Stomach smooth muscle (tissue), 2 donors: ENCODE data around the gene DYNC1LI2.
"Not testable (repeated sequence)": the region's sequence is repeated elsewhere in the genome, so short reads cannot be mapped to it uniquely, and the experiment has no call there.

ENCODE experiments used
- H3K27ac ChIP-seq: one replicate; pipeline ENCODE4 v1.7.0; 2013; ENCODE audit warnings: mild to moderate bottlenecking, low read length, inconsistent platforms
- H3K27me3 ChIP-seq, 2 donors: one replicate each; pipeline ENCODE4 v1.7.0; 2013; ENCODE audit warnings: low read length in 2 of 2; ENCODE audit not compliant: insufficient read depth in 2 of 2, control insufficient read depth in 1 of 2
- H3K36me3 ChIP-seq, 2 donors: one replicate each; pipeline ENCODE4 v1.7.0; 2013; ENCODE audit warnings: low read length in 2 of 2; ENCODE audit not compliant: control insufficient read depth in 2 of 2, insufficient read depth in 2 of 2
- H3K4me1 ChIP-seq: one replicate; pipeline ENCODE4 v1.7.0; 2013; ENCODE audit warnings: low read length; ENCODE audit not compliant: control insufficient read depth, insufficient read depth
- H3K4me3 ChIP-seq, 2 donors: one replicate each; pipeline ENCODE4 v1.7.0; 2013; ENCODE audit warnings: low read length in 2 of 2
- H3K9ac ChIP-seq, 2 donors: one replicate each; pipeline ENCODE4 v1.7.0; 2013; ENCODE audit warnings: low read length in 2 of 2, mild to moderate bottlenecking in 1 of 2
- H3K9me3 ChIP-seq, 2 donors: one replicate each; pipeline ENCODE4 v1.7.0; 2013; ENCODE audit warnings: low read length in 2 of 2; ENCODE audit not compliant: control insufficient read depth in 2 of 2
- donor health status: healthy.
- donor health status: Pancreatic carcinoma.

Gene DYNC1LI2

GRCh38 chr16:66685501-66686115 lies 65.8 kb downstream of the DYNC1LI2 start:
- not testable (repeated sequence) for H3K36me3 ChIP-seq, H3K27ac ChIP-seq, H3K27me3 ChIP-seq, H3K9ac ChIP-seq, H3K4me3 ChIP-seq, H3K4me1 ChIP-seq, H3K9me3 ChIP-seq

DNA sequence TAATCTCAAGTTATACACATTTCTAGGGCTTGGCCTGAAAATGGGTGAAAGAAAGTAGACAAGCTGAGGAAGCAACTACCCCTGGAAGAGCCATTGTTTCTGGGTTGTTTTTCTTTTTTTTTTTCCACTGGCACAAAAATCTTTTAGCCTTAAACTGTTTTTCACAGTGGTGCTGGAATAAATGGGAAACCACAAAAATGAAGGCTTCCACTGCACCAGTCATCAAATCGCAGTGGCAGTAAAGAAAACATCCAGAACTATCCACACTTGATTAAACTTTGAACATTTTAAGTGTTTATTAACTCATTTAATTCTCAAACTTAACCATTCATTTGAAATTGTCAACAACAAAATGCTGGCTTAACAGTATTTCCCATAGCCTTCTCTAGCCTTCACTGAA lies 69.1 kb downstream of the DYNC1LI2 start:
- H3K9ac ChIP-seq: no peak overlapping the region
- H3K36me3 ChIP-seq: no peaks in the 10 kb centered on the region
- H3K27ac ChIP-seq: no peak overlapping the region
- no peak overlapping the region for H3K4me3 ChIP-seq
- no peaks in the 10 kb centered on the region for H3K27me3 ChIP-seq
- no peaks in the 10 kb centered on the region for H3K9me3 ChIP-seq
- H3K4me1 ChIP-seq: no peaks in the 10 kb centered on the region

DNA sequence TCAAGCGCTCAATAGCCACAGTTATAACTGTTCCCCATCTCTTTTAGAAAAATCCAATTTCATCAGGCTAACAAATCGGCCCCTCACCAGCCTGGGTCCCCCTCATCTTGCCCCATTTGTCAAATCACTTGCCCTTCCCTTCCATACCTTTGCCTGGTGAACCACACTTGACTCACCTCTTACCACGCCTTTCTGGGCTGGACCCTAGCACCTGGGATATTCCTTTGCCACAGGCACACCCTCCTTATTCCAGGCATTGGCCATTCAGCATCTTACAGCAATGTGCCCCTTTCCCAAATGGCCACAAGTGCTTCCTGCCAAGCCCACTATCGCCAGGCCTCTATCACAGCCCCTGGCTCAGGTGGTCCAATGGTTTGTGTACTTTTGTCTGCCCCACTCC lies 69.7 kb downstream of the DYNC1LI2 start:
- H3K4me1 ChIP-seq: peaks cover 1% of the 10 kb centered on the region
- no peak overlapping the region for H3K9ac ChIP-seq
- no peaks in the 10 kb centered on the region for H3K36me3 ChIP-seq
- no peak overlapping the region for H3K27ac ChIP-seq
- H3K27me3 ChIP-seq: no peaks in the 10 kb centered on the region
- no peaks in the 10 kb centered on the region for H3K9me3 ChIP-seq
- no peak overlapping the region for H3K4me3 ChIP-seq

- H3K9ac ChIP-seq: no peak overlapping the region
- H3K27me3 ChIP-seq: no peaks in the 10 kb centered on the region
- H3K36me3 ChIP-seq: no peaks in the 10 kb centered on the region
- H3K4me1 ChIP-seq: peaks cover 5% of the 10 kb centered on the region
- no peak overlapping the region for H3K4me3 ChIP-seq
- H3K9me3 ChIP-seq: no peaks in the 10 kb centered on the region
- no peak overlapping the region for H3K27ac ChIP-seq
These were observed 73.1 kb downstream of the DYNC1LI2 start for GRCh38 chr16:66678337-66678736.

DNA sequence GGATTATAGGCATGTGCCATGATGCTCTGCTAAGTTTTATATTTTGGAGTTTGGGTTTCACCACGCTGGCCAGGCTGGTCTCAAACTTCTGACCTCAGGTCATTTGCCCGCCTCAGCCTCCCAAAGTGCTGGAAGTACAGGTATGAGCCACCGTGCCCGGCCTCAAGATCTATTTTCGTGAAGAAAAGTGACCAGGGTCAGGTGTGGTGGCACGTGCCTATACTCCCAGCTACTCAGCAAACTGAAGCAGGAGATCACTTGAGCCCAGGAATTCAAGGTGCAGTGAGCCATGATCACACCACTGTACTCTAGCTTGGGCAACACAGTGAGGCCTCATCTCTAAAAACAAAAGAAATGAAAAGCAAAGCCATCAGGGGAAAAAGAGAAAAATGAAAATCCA lies 73.6 kb downstream of the DYNC1LI2 start:
- Histone ChIP-seq H3K36me3 (no peaks in the 10 kb centered on the region), H3K27ac (no peak overlapping the region), H3K4me3 (no peak overlapping the region), H3K4me1 (peaks cover 5% of the 10 kb centered on the region), H3K9ac (no peak overlapping the region), H3K27me3 (no peaks in the 10 kb centered on the region), H3K9me3 (no peaks in the 10 kb centered on the region)

DNA sequence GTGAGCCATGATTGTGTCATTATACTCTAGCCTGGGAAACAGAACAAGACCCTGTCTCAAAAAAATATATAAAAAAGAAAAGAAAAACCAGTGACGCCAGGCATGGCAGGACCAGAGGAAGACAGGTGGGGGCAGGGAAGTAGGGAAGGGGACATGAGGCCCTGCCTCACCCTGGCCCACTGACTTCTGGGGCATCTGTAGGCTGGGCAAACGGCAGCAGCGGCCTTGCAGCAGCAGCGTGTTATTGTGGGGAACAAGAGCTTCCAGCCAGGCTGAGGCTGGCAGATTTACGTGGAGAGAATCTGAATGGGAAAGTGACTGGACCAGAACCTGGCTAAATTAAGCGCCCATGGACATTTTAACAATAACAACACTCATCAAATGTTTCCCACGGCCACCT lies 74.2 kb downstream of the DYNC1LI2 start:
- Histone ChIP-seq H3K27ac (no peak overlapping the region), H3K27me3 (no peaks in the 10 kb centered on the region), H3K4me1 (peaks cover 5% of the 10 kb centered on the region), H3K9ac (no peak overlapping the region), H3K36me3 (no peaks in the 10 kb centered on the region), H3K4me3 (no peak overlapping the region), H3K9me3 (no peaks in the 10 kb centered on the region)

DNA sequence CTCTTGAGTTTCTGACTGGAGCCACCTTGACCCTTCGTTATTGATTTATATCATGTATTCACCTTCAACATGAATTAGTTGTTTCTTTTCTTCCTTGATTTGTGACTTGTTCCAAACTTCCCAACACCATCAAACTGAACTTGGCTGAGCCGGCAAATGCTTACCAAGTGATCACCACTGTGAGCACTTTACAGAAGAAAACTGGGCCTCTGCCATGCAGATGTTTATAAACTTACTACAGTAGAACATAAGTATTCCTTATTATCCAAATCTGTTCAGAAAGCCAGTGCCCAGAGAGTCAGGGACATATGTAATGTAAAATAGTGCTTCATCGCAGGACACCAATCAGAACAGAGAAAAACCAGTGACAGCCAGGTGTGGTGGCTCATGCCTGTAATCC lies 74.8 kb downstream of the DYNC1LI2 start:
- H3K4me3 ChIP-seq: no peak overlapping the region
- H3K27ac ChIP-seq: no peak overlapping the region
- H3K27me3 ChIP-seq: no peaks in the 10 kb centered on the region
- H3K9ac ChIP-seq: no peak overlapping the region
- H3K9me3 ChIP-seq: no peaks in the 10 kb centered on the region
- H3K36me3 ChIP-seq: no peaks in the 10 kb centered on the region
- peaks cover 5% of the 10 kb centered on the region for H3K4me1 ChIP-seq

- H3K36me3 ChIP-seq: no peaks in the 10 kb centered on the region
- no peak overlapping the region for H3K27ac ChIP-seq
- no peaks in the 10 kb centered on the region for H3K9me3 ChIP-seq
- H3K27me3 ChIP-seq: no peaks in the 10 kb centered on the region
- H3K4me1 ChIP-seq: peaks cover 5% of the 10 kb centered on the region
- no peak overlapping the region for H3K4me3 ChIP-seq
- no peak overlapping the region for H3K9ac ChIP-seq
These were observed 77.7 kb downstream of the DYNC1LI2 start for GRCh38 chr16:66673691-66674090.
